GM13977 (cell line): ENCODE data around the gene ALPI.

ENCODE experiments used
- DNase-seq: peaks from one replicate; pipeline ENCODE4 v3.0.0; 2012; ENCODE audit warnings: low spot score
- CTCF ChIP-seq: IDR thresholded peaks from 2 replicates; pipeline ENCODE4 v1.5.1; 2012; ENCODE audit warnings: mild to moderate bottlenecking, control low read depth; ENCODE audit not compliant: insufficient read depth; ENCODE audit errors: extremely low read depth, missing control alignments
- in situ Hi-C: fragments of 300-500 bp; cut with MboI; formaldehyde crosslinking; loops from one replicate; pipeline ENCODE4 v1.12.0; 2022; ENCODE audit warnings: low sequenced_read_pairs, low pct_unique_long_range_greater_than_20kb, mixed read lengths, inconsistent platforms; ENCODE audit not compliant: unreplicated experiment

The ALPI gene

GRCh38 chr2:232482301-232483238, 26.6 kb downstream of the ALPI start:
- DNase-seq: no peak
- in situ Hi-C loops: no loop called here
- TF ChIP-seq CTCF: no peak

GRCh38 chr2:232483311-232483922, 27.5 kb downstream of the ALPI start:
- in situ Hi-C loops: no loop called here
- TF ChIP-seq CTCF: no peak
- no peak for DNase-seq

GRCh38 chr2:232483923-232484627, 28.1 kb downstream of the ALPI start:
- no peak for DNase-seq
- no peak for TF ChIP-seq CTCF
- in situ Hi-C loops: no loop called here

- in situ Hi-C loops: no loop called here
- DNase-seq: no peak
- TF ChIP-seq CTCF: no peak
Measured at GRCh38 chr2:232484628-232485347, 28.8 kb downstream of the ALPI start.

- no peak for TF ChIP-seq CTCF
- no peak for DNase-seq
- in situ Hi-C loops: no loop called here
Measured at GRCh38 chr2:232485348-232485756, 29.4 kb downstream of the ALPI start.
